Tibial nerve (tissue), 3 donors: Measurements from ENCODE around the gene LILRB2.

Source experiments
- CTCF ChIP-seq, 5 experiments: fragments of 200-600 bp in 3 of 5; fragments of 450-650 bp in 2 of 5; sonication (generic) in 3 of 5; IDR thresholded peaks; one replicate each; pipeline ENCODE4 v1.5.1; 2016 to 2019; ENCODE audit warnings: antibody characterized with exemption in 5 of 5, mild to moderate bottlenecking in 3 of 5, moderate library complexity in 2 of 5
- POLR2A ChIP-seq, 2 donors: fragments of 450-650 bp; IDR thresholded peaks; one replicate each; pipeline ENCODE4 v1.6.1; 2017; ENCODE audit warnings: antibody characterized with exemption in 2 of 2, mild to moderate bottlenecking in 2 of 2, moderate library complexity in 2 of 2

- TF ChIP-seq POLR2A (IDR thresholded peaks at IDR 0.05), result no peak
- TF ChIP-seq CTCF (IDR thresholded peaks at IDR 0.05), result no peak
Observed at GRCh38 chr19:54254195-54254906, 26.6 kb downstream of the LILRB2 start.
